Measurements from ENCODE around the gene RSPH10B2. TPM values are rescaled to one million over a fixed set of nuclear protein-coding genes. Genes with fewer than 3 reads are reported as not detected.

Gene RSPH10B2
- total RNA-seq, result 0.11 TPM in 1 of 2 replicates, not detected in the other

GRCh38 chr7:6753964-6754363 is at the start of gene RSPH10B2:
Gene RSPH10B2, plus strand, starts transcription at chr7:6754103. Its CDS starts 3,575 bp downstream, at chr7:6757678.

DNA sequence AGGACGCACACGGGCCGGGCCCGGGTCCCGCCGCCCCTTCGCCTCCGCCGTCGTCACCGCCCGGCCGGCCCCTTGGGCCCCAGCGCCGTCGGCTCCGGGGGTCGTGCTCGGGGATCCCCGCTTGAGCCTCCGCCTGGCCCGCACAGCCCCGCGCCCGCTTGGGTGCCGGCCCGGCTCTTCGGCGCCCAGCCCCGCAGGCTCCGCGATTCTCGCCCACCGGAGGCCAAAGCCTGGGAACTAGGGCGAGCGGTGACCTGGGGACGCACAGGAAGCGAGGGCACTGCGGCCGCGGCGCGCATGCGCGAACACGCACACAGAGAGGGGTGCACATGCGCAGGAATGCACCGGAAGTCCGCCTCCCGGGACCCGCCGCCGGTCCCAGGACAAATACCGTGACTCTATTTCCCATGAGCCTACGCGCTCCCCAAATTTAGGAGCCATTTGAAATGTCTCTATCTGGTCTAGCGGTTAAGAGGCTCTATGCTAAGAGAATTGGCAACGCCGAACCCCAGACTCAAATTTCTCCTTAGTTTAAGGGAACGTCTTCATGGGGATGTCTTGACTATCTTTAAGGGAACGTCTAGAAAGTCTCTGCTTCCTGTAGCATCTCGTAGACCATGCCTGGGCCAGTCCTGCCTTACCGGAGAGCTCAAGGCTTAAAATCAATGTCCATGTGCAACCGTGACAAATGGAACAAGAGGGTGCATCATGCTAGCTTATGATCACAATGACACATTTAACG is 47.1 kb upstream of the RSPH10B2 start, which contains the start of gene ZNF12:
Gene ZNF12, minus strand, starts transcription at position 282 of the 742 bp plus-strand sequence. CDS start 1,774 bp downstream, outside the sequence.

DNA sequence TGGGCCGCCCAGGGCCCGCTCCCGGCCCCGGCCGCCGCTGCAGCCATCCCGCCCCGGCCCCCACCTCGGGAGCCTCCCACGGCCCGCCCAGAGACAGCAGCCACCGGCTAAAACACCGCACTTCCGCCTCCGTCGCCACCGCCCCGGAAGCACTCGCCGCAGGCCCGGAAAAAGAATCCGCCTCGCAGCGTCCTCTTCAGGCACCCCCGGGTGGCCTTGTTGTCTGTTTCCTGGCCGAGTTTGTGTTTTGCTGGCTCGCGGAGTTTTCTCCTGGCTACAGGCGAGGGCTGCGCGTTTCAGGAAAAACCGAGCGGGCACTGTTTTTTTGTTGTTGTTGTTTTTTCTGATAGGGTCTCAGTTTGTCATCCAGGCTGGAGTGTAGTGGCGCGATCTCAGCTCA is 72.2 kb downstream of the RSPH10B2 start, which contains the start of gene CCZ1B:
Gene CCZ1B, minus strand, starts transcription at position 125 of the 400 bp plus-strand sequence. Its CDS starts 78 bp downstream, at position 47.

Other genes starting within 250 kb of the RSPH10B2 start
- gene GRID2IP, start 202.6 kb upstream of the RSPH10B2 start, total RNA-seq, result under 0.01 and 0.11 TPM in 2 replicates
- gene ZDHHC4, start 176.6 kb upstream of the RSPH10B2 start, total RNA-seq, result 57.0 and 63.0 TPM in 2 replicates
- gene INTS15, start 164.1 kb upstream of the RSPH10B2 start, total RNA-seq, result 14.5 and 19.2 TPM in 2 replicates
- gene ZNF853, start 138.5 kb upstream of the RSPH10B2 start, total RNA-seq, result 0.86 and 4.8 TPM in 2 replicates
- gene ZNF316, start 116.8 kb upstream of the RSPH10B2 start, total RNA-seq, result 10.8 and 11.5 TPM in 2 replicates
- gene ZNF12, start 47.2 kb upstream of the RSPH10B2 start, total RNA-seq, result 29.1 and 34.2 TPM in 2 replicates
- 56.1 and 72.1 TPM in 2 replicates for gene CCZ1B, start 72.2 kb downstream of the RSPH10B2 start, total RNA-seq